GM19043 (cell line): ENCODE data around the gene STARD9.
"Not testable (repeated sequence)": the region's sequence is repeated elsewhere in the genome, so short reads cannot be mapped to it uniquely, and the experiment has no call there.

ENCODE experiments used
- ATAC-seq: cut with Tn5 transposase; IDR thresholded peaks from one replicate; pipeline ENCODE4 v1.9.1; 2021; ENCODE audit warnings: low read depth; ENCODE audit not compliant: unreplicated experiment

Gene STARD9

DNA sequence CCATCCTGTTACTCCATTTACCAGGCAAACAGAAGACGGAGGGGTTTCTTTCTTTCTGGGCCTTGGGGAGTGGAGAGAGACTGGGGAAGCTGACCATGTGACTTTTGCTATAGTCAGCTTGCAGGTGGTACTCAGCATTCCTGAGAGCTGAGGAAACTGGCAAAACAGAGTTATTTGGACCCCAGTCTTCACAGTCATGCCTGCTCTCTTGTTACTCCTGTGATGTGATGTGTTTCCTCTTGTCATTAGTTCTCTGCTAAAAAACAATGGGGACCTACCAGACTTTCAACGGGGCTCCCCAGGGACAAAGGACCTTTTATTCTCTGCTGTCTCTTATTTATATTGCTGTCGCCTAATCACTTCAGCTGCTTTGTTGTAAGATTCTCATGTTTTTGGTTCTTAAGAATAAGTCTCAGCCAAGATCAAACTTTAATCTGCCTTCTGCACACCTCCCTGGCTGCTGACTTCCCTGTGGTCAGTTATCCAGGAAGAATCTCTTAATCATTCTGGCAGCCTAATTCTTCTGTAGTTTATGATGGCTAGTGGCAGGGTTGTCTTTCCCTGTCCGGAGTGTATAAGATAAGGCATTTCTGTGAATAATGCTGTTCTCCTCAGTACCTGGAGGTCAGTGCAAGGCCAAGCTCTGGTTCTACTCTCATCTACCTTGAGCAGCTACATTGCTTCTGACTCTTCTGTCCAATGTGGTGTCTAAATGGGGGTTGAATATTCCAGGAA, 8.8 kb downstream of the STARD9 start:
- ATAC-seq = no peak

DNA sequence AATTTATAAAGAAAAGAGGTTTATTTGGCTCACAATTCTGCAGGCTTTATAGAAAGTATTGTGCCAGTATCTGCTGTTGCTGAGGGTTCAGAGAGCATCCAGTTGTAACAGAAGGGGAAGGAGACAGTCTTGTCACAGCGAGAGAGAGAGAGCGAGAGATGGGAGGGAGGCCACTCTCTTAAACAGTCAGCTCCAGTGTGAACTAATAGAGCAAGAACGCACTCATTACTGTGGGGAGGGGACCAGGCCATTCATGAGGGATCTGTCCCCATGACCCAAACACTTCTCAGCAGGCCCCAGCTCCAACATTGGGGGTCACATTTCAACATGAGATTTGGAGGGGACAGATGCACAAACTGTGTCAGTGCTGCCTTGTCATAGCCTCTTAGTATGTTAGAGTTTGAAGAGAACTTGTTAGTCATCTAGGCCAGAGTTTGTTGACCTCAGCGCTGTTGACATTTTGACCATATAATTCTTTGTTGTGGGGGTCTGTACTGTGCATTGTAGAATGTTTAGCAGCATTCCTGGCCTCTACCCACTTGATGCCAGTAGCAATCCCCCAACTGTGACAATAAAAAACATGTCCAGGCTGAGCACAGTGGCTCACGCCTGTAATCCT, 15.3 kb downstream of the STARD9 start:
- no peak for ATAC-seq

DNA sequence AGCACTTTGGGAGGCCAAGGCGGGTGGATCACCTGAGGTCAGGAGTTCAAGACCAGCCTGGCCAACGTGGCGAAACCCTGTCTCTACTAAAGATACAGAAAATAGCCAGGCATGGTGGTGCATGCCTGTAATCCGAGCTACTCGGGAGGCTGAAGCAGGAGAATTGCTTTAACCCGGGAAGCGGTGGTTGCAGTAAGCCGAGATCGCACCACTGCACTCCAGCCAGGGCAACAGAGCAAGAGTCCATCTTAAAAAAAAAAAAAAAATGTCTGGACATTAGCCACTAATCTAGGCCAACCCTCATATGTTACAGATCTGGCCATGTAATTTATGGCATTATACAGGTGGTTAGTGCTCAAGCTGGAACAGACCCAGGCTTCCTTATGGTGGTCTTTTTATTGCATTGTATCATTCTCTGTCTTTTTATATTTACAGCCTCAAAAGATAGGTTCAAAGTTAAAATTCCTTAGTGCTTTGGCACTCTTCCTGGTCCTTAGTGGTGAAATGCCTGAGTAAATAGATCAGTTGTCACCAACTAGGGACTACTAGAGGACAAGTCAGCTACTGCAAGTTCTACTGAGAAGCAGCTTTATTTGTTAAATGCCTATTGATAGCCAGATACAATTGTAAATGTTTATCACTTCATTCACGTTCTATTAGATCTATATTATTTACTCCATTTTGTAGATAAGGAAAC, 16.0 kb downstream of the STARD9 start:
- no peak for ATAC-seq

DNA sequence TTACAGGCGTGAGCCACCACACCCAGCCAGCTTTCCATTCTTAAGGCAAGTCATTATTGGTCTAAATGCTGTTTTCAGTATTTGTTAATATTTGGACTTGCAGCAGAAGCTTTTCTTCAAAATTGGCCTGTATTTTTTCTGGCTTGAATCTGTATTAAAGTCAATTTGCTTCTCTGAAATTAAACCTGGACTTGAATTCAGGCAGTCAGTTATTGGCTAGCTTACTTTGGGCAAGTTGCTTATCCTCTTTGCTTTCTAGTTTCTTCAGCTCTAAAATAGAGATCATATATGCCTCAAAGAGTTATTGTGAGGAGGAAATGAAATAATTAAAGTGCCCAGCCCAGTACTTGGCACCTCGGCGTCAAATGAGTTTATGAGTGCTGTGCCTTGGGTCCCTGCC, 17.3 kb downstream of the STARD9 start:
- ATAC-seq = no peak

DNA sequence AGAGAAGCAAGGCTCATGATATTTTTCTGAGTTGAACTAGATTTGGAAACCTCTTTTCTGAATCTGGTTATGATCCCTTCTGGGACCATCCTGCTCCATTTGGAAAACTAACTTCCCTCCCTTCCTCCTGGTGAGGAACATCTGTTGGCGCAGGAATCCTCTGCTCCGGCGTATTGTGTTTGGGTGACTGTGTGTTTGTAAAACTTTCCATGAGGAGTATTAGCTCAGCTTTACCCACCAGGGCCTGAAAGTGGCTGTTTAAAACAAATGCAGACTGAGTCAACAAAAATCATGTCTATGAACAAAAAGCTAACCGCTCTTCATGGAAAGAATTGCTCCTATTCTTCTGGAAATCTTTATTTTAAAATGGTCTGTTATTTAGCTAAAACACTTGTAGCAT, 17.7 kb downstream of the STARD9 start:
- no peak for ATAC-seq

GRCh38 chr15:42594095-42594494, 18.7 kb downstream of the STARD9 start:
- ATAC-seq = no peak

DNA sequence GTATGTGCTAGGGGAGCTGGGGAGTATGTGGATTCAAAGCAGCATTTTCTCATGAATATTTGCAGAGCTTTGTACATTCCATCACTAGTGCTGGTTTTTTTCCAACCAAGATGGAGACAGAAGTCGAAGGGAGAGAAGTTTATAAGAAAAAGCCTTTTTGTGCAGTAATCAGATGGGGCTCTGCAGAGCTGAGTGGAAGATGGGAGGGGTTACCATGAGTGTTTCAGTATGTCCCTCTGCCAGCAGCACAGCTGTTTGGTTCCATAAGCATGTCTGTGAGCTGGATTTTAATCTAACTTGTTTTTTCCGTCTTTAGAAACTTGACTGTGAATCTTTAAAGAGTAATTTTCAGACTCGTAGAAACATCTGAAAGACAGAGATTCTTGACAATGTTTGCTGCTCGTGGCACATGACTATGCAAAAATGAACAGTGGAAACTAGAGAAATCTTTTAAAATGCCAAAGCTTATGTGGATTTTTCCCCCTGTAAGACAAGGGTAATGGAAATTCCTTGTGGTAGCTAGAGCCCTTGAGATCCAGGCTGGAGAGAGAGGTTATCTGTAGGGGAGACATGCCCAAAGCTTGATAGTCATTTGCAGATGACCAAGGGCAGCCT, 20.3 kb downstream of the STARD9 start:
- no peak for ATAC-seq

GRCh38 chr15:42601316-42601715, 25.9 kb downstream of the STARD9 start:
- not testable (repeated sequence) for ATAC-seq

- no peak for ATAC-seq
These were observed 27.1 kb downstream of the STARD9 start for GRCh38 chr15:42602501-42602900.

DNA sequence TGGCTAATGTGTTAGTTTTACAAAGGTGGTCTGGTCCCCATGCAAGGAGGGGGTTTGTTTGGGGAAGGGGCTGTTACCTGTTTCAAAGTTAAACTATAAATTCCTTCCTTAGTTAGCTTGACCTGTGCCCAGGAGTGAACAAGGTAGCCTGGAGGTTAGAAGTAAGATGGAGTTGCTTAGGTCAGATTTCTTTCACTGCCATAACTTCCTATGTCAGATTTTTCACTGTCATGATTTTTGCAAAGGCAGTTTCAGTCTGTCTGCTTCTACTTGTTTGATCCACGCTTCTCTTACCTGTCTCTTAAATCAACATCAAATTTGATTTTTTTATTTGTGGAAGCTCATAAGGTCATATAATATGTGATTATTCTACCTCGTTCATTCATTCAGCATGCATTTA, 28.6 kb downstream of the STARD9 start:
- no peak for ATAC-seq

- ATAC-seq = no peak
These were observed 29.7 kb downstream of the STARD9 start for GRCh38 chr15:42604894-42605744.

DNA sequence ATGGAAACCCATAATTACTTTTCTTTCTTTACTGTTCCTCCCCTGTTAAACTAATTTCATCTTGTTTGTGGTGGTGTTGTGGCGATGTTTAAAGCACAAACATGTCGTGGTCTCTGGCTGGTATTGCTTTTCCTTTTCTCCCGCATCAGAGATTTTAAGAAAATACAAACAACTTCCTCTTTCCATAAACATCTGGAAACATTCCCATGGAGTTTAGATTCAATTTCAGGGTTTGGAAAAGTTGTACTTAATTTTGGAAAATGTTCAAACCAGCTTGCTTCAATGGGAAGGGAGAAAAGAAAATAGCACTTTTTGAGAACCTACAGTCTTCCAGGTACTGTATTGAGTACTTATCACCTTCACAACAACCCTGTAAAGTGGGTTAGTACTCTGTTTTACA, 30.4 kb downstream of the STARD9 start:
- no peak for ATAC-seq

DNA sequence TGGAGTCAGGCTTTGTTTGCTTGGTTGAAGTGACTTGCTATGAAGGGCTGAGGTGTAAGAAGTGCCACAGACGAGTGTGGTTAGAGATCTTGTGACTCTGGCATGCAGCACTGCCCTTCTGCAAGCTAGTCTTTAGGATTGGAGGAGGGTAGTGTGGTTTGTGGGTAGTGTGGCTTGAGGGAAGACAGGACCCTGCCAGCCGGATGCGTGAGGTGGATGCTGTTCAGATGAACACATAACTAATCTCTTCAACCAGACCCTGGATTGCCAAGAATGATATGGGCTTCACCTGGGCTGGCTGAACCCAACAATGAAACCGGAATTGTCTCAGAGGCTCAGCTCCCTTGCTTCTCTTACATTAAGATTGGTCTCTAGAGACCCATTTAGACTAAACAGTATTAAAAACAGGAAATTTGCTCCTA, 32.7 kb downstream of the STARD9 start:
- peak; percentile 50 for ATAC-seq

DNA sequence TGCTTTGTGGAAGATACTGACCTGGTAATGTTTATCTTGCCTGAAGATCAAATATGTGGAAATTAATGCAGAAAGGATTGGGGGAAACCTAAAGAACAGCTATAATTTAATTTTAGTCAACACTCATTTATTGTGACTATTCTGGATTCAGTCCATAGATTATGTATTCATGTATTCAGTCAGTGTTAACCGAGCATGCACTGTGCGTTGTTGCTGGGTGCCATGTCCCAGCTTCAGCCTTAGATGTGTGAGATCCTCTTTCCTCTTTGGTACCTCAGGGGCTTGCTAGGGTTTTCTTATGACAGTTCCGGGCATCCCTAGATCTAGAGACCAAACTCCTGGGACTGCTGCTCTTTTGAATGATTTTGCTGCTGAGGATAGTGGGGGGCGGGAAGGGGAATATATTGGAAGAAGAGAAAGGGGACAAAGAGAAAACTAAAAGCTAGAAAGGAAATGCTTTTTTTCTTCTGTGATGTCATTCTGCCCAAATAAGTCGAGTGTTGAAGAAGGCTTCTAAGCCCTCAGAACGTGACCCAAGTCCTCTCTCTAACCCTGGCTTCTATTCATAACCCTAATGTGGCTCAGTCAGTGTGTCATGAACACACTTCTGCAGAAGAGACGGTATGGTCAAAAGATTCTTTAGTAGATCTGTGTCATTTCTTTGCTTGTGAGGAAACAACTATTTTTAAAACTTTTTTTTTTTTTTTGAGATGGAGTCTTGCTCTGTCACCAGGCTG, 33.5 kb downstream of the STARD9 start:
- ATAC-seq = no peak

DNA sequence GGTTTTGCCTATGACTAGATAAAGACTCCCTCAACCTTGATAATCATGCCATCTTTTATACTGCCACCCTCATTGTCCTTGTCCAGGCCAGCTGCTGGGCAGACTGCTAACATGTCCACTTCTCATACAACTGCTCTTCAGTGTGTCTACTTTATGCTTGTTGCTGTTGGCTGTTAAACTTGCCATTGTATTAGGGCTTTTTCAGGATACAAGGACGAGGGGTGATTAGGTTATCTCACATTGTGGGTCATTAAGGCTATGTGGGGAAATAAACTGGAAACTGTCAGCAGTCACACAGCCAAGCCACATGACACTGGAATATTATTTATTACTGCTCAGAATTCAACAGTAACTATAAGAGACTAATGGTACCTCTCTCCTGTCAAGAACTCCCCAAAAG, 36.1 kb downstream of the STARD9 start:
- ATAC-seq = no peak

- ATAC-seq = no peak
These were observed 37.0 kb downstream of the STARD9 start for GRCh38 chr15:42612367-42612912.

DNA sequence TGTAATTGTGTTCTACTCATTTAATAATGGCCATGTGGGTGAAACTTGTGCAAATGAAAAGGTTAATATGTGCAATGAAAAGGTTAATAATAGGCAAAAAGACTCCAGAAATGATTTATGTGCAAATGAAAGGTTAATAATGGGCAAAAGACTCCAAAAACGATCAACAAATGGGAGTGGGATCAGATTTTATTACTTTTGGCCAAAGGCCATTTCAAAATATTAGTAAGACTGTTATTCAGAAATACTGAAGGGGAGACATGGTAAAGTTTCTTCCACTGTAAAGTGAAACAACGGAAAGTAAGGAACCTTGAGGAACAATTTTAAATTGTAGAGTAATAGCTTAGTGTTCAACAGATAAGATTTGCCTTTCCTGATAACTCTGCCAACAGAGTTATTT, 40.7 kb downstream of the STARD9 start:
- no peak for ATAC-seq

- no peak for ATAC-seq
These were observed 44.4 kb downstream of the STARD9 start for GRCh38 chr15:42619656-42620371.

- no peak for ATAC-seq
These were observed 46.0 kb downstream of the STARD9 start for GRCh38 chr15:42621386-42621785.
